DMS79 (cell line): ENCODE measurements around the gene AHNAK.

ENCODE experiments used
- DNase-seq: peaks from one replicate; lab custom pipeline; 2025; lab: John Stamatoyannopoulos, UW

AHNAK gene

DNA sequence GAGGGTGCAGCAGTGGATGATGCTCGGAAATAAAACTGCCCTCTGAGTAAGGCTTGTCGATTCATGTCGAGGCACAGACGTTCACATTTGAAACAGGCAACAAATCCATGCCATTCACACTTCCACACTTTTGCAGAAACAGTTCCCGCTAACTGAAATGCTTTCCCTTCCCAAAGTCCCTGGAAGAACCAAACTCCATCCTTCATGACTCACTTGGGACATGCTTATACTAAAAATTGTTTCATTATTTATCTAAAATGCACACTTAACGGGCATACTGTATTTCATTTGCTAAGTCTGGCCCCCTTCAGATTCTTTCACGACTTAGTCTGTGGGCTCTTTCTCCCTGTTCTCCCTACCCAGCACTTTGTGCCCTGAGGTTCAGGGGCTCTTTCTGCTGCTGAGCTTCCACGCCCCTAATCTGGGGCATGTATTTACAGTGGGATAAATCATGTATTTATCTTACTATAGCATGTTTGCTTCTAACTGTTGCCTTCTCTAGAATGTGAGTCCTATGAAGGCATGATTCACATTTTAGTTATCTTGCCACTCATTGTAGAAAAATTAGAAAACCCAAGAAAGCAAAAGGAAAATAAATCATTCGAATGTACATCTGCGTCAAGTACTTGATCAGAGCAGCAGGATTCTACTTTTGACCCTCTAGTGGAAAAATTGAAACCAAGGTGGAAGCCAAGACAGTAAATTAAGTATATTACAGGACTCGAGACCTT is 115.3 kb downstream of the AHNAK start:
- no peak for DNase-seq

DNA sequence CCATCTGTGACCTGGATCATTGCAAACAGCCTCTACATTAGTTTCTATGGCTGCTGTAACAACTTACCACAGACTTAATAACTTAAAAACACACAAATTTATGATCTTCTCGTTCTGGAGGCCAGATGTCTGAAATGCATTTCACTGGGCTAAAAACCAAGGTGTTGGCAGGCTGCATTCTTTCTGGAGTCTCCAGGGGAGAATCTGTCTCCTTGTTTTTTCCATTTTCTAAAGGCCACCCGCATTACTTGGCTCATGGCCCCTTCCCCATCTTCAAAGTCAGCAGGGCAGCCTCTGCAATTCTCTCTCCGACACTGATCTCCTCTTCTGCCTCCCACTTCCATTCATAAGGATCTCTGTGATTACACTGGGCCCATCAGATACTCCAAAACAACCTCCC is 116.2 kb downstream of the AHNAK start:
- DNase-seq: no peak

DNA sequence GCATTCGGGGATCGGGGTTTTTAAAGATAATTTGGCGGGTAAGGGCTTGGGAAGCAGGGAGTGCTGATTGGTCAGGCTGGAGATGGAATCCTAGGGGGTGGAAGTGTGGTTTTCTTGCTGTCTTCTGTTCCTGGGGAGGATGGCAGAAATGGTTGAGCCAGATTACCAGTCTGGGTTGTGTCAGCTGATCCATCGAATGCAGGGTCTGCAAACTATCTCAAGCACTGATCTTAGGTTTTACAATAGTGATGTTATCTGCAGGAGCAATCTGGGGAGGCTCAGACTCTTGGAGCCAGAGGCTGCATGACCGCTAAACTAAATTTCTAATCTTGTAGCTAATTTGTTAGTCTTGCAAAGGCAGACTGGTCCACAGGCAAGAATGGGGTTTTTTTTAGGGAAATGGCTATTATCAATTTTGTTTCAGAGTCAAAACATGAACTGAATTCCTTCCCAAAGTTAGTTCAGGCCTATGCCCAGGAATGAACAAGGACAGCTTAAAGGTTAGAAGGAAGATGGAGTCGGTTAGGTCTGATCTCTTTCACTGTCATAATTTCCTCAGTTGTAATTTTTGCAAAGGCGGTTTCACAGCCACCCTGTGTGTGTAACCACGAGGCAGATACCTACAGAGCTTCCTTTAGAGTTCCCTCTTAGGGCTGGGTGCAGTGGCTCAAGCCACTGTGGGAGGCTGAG is 117.6 kb downstream of the AHNAK start:
- no peak for DNase-seq

DNA sequence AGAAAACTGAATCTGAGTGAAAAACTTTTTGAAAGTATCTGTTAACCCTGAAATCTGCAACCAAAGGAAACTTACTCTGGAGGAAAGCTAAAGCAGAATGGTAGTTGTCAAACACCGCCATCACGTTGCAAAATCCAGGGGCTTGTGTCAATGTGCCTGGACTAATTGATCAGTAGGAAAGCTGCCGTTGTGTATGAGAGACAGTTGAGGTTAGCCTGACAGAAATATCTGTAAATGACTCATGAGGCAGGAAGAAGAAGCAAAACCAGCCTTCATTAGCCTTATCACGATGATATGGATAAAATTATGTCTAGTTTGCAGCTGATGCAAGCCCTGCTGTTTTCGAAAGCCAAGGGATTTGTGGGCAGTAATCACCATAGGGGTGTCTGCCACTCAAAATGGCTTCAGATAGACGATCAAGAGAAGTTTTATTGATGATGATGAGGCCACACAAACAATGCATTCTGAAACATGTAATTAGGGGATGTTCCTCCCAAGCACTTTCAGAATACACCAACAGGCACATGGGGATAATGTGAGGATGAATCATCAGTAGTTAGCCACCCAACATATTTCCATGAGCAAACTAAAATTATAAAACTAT is 118.9 kb downstream of the AHNAK start:
- no peak for DNase-seq

DNA sequence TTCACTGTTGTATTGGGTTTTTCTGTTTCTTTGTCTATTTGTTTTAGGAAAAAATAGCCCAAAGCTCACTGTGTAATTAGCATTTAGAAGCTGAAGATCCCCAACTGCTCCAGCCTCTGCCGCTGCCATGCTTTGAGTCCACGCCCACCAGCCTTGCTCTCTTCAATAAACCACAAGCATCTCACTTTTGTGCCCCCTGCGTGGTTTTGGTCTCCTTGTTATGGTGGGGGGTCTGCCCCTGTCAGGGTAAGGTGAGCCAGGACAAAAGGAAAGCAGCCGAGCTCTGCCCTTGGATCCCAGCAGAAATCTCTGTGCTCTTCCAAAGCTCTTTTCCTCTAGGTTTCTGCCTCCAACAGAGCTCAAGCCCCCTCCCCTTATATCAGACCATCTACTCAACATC is 123.6 kb downstream of the AHNAK start:
- no peak for DNase-seq

DNA sequence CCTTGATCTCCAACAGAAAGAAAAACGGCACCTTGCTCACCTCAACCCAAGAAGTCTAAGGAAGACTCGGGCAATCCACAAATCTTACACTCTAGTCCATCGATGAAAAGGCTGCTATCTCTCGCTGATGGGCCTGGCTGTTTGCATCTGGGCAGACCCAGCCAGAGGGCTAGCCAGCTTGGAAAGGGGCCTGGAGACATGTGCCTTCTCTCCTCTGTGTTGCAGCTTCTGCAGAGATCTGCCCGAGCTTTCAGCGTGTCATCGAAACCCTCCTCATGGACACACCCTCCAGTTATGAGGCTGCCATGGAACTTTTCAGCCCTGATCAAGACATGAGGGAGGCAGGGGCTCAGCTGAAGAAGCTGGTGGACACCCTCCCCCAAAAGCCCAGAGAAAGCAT is 124.6 kb downstream of the AHNAK start:
- DNase-seq: no peak

DNA sequence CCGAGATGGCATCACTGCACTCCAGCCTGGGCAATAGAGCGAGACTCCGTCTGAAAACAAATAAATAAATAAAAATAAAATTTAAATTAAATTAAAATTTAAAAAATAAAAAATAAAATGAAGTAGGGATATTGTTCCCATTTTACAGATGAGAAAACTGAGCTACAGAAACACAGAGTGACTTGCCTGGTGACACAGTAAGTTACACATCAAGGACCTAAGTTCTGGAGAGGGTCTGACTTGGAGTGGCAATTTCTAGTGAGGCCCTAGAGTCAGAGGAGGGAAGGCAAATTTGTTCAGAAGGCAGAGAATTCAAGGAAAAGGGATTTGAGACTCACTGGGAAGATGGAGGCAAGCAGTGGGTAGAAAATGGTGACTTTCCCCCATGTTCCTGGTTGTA is 125.7 kb downstream of the AHNAK start:
- no peak for DNase-seq

DNA sequence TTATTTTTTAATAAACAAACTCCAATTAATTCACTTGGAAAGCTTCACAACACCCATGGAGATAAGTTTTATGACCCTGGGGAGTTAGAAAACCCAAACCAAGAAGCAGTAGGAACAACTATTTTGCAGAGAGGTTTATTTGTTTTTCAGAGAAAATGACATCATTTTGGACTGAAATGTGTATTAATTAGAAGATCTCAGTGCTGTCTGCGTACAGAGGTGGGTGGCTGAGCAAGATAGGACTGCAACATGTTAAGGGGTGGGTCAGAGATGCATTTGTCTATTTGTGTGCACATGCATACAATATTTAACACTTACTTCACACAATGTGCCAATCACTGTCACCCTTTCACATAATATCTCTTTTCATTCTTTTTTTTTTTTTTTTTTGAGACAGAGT is 126.7 kb downstream of the AHNAK start:
- no peak for DNase-seq

DNA sequence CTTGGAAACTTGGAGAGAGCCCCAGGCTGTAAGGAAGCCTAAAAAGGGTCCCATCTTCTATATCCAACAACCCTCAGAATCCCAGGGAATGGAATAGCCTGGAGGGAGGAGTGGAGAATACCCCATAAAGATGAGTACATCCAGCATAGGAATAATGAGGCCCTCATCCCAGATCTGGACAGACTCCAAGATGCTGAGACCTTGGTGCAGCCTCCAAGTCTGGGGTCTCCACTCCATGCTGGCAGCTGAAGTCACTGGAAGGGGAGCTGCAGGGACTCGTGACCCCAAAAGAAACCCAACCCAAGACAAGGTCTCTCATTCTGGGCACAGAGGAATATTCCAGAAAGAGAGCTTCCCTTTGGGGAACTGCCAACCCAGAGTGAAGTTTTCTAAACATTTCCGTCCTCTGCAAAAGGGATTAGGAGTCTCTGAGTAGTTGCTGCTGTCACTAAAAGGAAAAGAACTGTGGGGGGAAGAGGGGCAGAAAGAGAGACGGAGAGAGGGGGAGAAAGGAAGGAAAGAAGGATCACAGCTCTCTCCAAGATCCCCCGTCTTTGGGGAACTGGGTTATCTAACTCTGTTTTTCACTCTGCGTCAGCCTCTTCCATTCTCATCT is 127.2 kb downstream of the AHNAK start:
- no peak for DNase-seq

DNA sequence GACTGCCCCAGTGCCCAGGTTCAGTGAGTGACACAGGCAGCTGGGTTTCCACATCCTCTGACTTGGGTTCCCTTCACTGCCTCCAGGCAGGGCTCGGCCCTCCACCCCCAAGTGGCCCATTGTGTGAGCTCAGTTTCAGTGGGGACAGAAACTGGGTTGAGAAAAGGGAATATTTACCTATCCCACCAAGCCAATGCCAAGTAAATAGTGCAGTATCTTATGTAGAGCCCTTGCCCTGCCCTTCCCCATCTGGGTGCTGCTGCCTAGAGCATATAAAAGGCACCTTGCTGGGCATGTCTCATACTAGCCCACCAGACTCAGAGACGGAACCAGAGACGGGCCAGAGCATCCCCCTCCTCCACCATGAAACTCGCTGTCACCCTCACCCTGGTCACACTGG is 127.9 kb downstream of the AHNAK start, which contains the start of gene SCGB1A1:
Gene SCGB1A1, plus strand, starts transcription at position 301 of the 400 bp plus-strand sequence. Its CDS starts 63 bp downstream, at position 364.
- no peak for DNase-seq

DNA sequence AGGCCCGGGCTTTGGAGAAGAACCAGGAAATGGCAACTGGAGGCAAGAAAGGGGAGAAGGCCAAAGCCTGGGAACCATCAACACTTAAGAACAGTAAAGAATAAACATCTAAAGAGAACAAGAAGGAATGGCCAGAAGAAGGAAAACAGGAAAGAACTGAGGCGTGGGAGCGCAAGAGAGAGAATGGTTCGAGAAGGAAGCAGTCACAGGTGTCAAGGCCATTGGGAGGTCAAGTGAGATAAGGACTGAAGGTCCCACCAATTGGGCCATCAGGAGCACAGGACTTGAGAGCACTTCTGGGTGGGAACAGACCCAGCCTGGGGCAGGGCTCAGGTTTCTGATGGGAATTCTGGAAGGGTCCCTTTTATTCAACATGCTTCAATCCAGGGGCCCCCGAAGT is 128.5 kb downstream of the AHNAK start:
- no peak for DNase-seq

DNA sequence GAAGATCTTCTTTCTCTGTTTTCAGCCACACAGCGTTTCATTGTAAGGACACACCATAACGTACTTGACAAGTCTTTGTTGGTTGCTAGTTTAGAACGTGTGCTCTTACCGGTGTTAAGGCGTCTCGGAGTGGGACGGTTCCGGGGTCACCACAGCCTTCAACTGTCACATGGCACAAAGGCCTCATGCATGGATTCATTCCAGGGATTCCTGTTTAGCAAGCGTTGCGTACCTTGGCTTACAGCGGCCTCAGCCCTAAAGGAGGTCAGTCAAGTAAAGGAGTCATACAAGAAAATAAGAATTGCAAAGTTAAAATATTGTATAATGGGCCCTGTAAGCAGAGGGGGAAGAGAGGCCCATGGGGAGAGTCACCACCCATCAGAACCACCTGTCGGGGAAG is 130.0 kb downstream of the AHNAK start:
- DNase-seq: no peak

DNA sequence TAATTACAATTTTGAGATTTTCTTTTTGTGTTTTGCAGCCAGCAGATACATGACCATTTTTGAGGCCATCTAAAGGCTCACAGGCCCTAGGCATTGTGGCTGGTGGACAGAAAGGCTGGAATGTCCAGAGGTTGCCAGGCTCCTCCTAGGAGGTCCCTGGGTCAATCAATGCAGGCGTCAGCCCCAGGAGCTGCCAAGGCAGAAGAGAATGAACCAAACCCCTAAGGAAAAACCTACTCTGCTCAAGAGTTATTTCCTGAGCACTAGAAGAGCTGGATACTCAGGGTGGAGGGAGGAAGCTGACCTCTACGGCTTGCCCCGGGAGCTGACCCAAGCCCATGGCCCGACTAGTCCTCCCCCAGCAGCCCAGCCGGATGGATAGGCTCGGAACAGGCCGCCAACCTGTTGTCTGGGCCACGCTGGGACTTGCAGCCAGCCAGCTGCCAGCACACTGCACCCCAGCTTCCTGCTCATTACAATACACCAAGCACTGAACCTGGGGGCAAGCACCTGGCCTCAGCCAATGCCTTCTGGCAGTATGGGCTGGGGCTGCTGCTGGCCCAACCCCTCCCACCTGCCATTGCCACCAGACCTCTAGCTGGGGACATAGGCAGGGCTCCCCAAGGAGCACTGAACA is 133.4 kb downstream of the AHNAK start:
- DNase-seq: no peak

DNA sequence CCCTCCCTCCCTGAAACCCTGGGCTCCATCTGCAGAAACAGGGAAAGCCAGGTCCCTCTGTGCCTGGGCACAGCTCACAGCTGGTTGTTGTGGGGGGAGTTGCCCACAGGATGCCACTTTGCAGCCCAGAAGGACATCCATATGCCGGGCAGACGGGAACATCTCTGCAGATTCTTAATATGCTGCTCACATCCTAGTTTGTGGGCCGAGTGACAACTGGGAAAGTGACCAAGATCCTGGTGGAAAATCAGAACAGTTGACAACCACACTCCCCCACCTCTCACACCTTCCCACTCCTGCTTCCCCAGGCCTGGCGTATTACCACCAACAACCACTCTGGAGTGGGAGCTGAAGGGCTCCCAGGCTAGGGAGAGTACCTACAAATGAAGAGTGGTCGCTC is 135.1 kb downstream of the AHNAK start:
- no peak for DNase-seq

DNA sequence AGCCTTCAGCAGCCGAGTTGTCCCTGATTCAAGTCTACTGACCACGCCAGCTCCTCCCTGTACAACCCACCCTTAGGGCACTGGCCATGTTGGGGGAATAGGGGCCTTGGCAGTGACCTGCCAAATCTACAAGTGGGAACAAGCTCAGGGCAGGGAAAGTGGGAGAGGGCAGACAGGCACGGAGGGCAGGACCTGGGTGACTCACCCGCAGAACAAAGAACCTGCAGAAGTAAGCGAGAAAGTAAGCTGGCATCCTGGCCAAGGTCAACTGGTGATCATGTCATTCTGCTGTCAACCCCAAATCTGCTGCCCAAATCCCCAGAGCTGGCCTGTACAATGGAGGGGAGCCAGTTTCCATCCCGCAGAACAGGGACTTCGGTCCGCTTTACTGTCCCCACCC is 135.6 kb downstream of the AHNAK start:
- no peak for DNase-seq

DNA sequence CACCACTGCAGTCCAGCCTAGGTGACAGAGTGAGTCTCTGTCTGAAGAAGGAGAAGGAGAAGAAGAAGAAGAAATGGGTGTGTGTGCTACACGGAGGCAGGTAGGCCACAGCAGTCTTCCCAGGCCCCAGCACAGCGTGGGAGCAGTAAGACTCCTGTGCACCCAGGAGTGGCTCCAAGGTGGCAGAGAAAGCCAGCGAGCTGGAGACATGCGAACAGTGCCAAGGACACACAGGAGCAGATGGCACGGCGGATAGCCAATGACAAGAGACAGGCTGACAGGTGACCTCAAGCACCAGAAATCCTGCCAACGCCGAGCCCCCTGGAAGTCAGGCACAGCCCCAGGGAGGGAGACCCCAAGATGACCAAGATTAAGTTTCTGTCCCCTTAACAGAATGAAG is 136.8 kb downstream of the AHNAK start:
- no peak for DNase-seq

DNA sequence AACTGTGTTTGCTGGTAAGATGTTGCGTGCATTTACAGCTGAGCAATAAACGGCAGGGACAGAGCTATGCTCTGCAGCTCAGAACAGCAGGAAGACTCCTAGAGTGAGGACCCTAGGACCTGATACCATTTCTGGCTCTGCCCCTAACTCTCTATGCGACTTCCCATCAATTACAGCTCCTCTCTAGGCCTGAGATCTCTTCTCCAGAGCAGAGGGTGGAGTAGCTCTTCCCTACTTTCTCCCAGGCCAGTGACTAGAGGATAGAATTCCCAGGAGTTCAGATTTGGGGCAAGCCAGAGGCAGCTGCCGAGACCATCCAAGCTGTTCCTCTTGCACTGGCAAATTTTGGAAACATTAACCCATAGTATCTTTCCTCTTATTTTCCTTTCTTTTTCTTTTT is 140.6 kb downstream of the AHNAK start:
- DNase-seq: no peak

DNA sequence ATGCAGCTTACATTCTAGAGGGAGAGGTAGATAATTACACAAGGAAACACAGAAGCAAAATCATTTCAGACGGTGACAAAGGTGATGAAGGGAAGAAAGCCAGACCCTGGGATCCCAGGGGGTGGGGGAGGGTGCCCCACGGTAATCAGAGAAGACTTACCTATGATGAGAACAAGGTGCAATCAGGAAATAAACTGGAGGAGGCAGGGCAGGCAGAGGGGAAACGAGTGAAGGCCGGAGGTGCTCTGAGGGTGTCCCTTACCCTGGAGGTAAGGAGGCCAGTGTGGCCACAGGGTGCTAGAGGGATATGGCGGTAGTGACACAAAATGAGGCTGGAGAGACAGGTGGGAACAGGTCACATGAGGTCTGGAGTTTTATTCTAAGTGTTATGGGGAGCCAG is 141.7 kb downstream of the AHNAK start:
- DNase-seq: no peak

DNA sequence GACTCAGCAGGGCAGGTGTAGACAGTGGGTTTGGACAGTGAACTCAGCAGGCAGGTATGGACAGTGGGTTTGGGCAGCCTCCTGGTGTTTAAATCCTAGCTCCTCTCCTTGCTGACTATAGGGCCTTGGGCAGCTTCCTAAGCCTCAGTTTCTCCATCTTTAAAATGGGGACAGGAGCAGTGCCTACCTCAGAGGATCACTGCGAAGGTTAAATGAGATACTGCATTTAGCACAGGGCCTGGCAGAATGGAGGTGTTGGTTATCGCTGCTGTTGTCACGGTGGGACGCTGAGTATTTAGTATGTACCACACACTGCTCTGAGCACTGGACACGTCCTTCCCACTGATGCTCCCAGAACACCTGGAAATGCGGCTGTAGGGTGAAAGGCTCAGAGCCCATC is 142.2 kb downstream of the AHNAK start:
- DNase-seq: no peak

DNA sequence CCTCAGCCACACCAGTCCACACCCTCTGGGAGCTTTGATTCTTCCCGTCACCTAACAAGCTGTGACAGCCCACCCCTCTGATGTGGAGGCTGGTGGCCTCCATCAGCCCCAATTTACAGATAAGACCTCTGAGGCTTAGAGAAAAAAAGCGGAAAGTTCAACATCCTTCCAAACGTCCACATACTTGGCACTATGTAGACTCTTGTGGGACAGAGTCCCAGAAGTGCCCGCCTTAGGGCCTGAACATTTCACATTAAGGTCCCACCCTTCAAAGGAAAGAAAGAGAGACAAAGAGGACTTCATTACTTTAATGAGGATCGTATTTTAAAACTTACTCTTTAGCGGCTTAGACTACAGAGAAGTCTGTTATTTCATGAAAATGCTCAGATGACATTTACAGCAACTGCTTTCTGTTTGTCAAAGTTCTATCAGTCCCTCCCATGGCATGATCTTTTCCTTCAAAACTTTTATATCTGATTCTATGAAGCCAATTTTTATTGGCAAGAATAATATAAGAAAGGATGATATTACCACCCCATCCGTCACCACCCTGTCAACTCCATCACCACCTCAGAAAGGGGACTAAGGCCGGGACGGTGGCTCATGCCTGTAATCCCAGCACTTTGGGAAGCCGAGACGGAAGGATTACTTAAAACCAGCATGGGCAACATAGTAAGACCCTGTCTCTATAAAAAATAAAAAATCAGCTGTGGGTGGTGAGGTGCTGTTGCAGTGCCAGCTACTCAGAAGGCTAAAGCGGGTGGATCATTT is 143.5 kb downstream of the AHNAK start:
- no peak for DNase-seq

DNA sequence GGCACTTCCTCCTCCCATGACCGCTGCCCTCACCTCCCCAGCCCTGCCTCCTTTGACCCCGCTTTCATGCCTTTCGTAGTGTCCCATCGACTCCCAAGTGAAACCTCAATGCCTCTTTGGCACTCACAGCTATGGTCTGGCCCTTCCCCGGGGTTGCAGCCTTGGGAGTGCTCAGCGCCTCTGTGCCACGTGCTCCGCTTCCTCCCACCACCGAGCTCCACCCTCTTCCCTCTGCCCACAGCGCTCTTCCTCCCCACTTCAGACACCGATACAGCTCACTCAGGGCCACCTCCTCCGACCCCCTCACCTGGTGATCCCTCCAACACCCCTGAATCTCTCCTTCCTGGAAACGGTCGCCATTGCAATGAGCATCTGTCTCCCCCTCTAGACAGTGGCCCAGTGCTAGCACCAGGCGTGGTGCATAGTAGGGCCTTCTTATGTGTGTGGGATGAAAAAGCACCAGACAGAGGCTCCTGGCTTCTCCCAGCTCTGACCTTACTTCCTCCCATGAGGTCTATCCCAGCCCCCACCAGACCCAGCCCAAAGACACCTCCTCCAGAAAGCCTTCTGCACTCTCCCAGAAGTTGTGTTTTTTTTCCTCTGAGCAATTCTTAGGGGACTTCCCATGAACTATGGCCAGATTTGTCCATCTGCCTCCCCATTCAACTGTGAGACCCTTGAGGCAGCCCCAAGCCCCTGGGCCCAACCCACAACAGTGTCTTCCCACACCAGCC is 144.2 kb downstream of the AHNAK start:
- no peak for DNase-seq
